ENCODE measurements around the gene CREM.

GRCh38 chr10:35246770-35247343 lies 120.2 kb downstream of the CREM start:
- TF ChIP-seq JUNB (IDR thresholded peaks at IDR 0.05) (no peak), USF2 (IDR thresholded peaks at IDR 0.05; ENCODE audit: borderline replicate concordance, low read depth, low read length) (no peak), CHD2 (IDR thresholded peaks at IDR 0.05; ENCODE audit: borderline replicate concordance, low read depth, low read length) (no peak), CEBPB (IDR thresholded peaks at IDR 0.05; ENCODE audit: borderline replicate concordance in 1 of 2, low read depth in 2 of 2, low read length in 2 of 2) (no peak), EZH2 (IDR thresholded peaks at IDR 0.05; ENCODE audit: borderline replicate concordance, control insufficient read depth, low read depth, low read length) (no peak), CTCF (IDR thresholded peaks at IDR 0.05 in 2 of 3, conservative IDR thresholded peaks at IDR 0.05 in 1 of 3; ENCODE audit: control insufficient read depth in 2 of 3, extremely low read depth in 1 of 3, insufficient read depth in 1 of 3, low read depth in 3 of 3, low read length in 3 of 3) (no peak), POLR2A (IDR thresholded peaks at IDR 0.05; ENCODE audit: low read depth, low read length) (no peak), TARDBP (IDR thresholded peaks at IDR 0.05; ENCODE audit: borderline replicate concordance) (no peak), POLR2AphosphoS5 (IDR thresholded peaks at IDR 0.05; ENCODE audit: low read length) (no peak), SREBF2 (IDR thresholded peaks at IDR 0.05; ENCODE audit: low read length) (no peak), HCFC1 (IDR thresholded peaks at IDR 0.05; ENCODE audit: low read length) (no peak), E4F1 (IDR thresholded peaks at IDR 0.05; ENCODE audit: borderline replicate concordance, partially characterized antibody) (no peak), HDAC2 (IDR thresholded peaks at IDR 0.05) (no peak), E2F4 (IDR thresholded peaks at IDR 0.05; ENCODE audit: low read depth, low read length) (no peak)

Data from GM12878 (cell line).